H9 (cell line): ENCODE measurements around the gene GNAI2. TPM values are rescaled to one million over a fixed set of nuclear protein-coding genes. Genes with fewer than 3 reads are reported as not detected.

Experiments
- DNase-seq: peaks from one replicate; pipeline ENCODE4 v3.0.0-alpha.2; 2017
- H2AFZ ChIP-seq: one replicate; pipeline ENCODE4 v1.6.1; 2013; ENCODE audit warnings: mild to moderate bottlenecking, low read length, control low read depth, moderate library complexity
- H2AK5ac ChIP-seq: 2 replicates; pipeline ENCODE4 v1.6.1; 2013; ENCODE audit warnings: low read length, control low read depth, mixed read lengths; ENCODE audit not compliant: insufficient read length
- H2BK120ac ChIP-seq: one replicate; pipeline ENCODE4 v1.6.1; 2013; ENCODE audit warnings: low read depth, mild to moderate bottlenecking, low read length, control low read depth, inconsistent platforms; ENCODE audit not compliant: poor library complexity, severe bottlenecking
- H2BK12ac ChIP-seq: 2 replicates; pipeline ENCODE4 v1.6.1; 2013; ENCODE audit warnings: low read length, control low read depth, mixed read lengths, low read depth; ENCODE audit not compliant: insufficient read length
- H2BK15ac ChIP-seq: 2 replicates; pipeline ENCODE4 v1.6.1; 2013; ENCODE audit warnings: low read depth, low read length, control low read depth
- H2BK20ac ChIP-seq: one replicate; pipeline ENCODE4 v1.6.1; 2013; ENCODE audit warnings: low read depth, mild to moderate bottlenecking, low read length, control low read depth, inconsistent platforms; ENCODE audit not compliant: poor library complexity, severe bottlenecking
- H2BK5ac ChIP-seq: 2 replicates; pipeline ENCODE4 v1.6.1; 2013; ENCODE audit warnings: low read length, control low read depth, mixed read lengths; ENCODE audit not compliant: insufficient read length
- H3K14ac ChIP-seq: 2 replicates; pipeline ENCODE4 v1.6.1; 2013; ENCODE audit warnings: low read length, control low read depth; ENCODE audit not compliant: insufficient read depth
- H3K18ac ChIP-seq: 2 replicates; pipeline ENCODE4 v1.6.1; 2013; ENCODE audit warnings: low read depth, mild to moderate bottlenecking, mixed read lengths, low read length, control low read depth; ENCODE audit not compliant: insufficient read length
- H3K23ac ChIP-seq: 2 replicates; pipeline ENCODE4 v1.6.1; 2013; ENCODE audit warnings: low read length, control low read depth, mixed read lengths, low read depth; ENCODE audit not compliant: insufficient read length
- H3K23me2 ChIP-seq: 2 replicates; pipeline ENCODE4 v1.6.1; 2013; ENCODE audit warnings: low read depth, mild to moderate bottlenecking, mixed read lengths, low read length, control low read depth; ENCODE audit not compliant: insufficient read length, poor library complexity, severe bottlenecking
- H3K27ac ChIP-seq: 2 replicates; pipeline ENCODE4 v1.5.1; 2013; ENCODE audit warnings: low read length, control low read depth, mixed read lengths, low read depth; ENCODE audit not compliant: insufficient read length
- H3K27me3 ChIP-seq: 2 replicates; pipeline ENCODE4 v1.6.1; 2013; ENCODE audit warnings: low read length, control low read depth, inconsistent platforms; ENCODE audit not compliant: insufficient read depth
- H3K4ac ChIP-seq: 2 replicates; pipeline ENCODE4 v1.6.1; 2013; ENCODE audit warnings: low read depth, mild to moderate bottlenecking, control low read depth, inconsistent platforms, low read length, moderate library complexity
- H3K4me1 ChIP-seq: 2 replicates; pipeline ENCODE4 v1.6.1; 2013; ENCODE audit warnings: low read length, control low read depth, inconsistent platforms; ENCODE audit not compliant: insufficient read depth
- H3K4me2 ChIP-seq: 2 replicates; pipeline ENCODE4 v1.6.1; 2013; ENCODE audit warnings: low read length, control low read depth, mixed read lengths; ENCODE audit not compliant: insufficient read length, insufficient read depth
- H3K56ac ChIP-seq: 2 replicates; pipeline ENCODE4 v1.6.1; 2013; ENCODE audit warnings: low read depth, mild to moderate bottlenecking, mixed read lengths, low read length, control low read depth; ENCODE audit not compliant: insufficient read length
- H3K79me1 ChIP-seq: 2 replicates; pipeline ENCODE4 v1.6.1; 2013; ENCODE audit warnings: low read depth, mild to moderate bottlenecking, moderate library complexity, low read length, control low read depth, inconsistent platforms; ENCODE audit not compliant: insufficient read depth, poor library complexity, severe bottlenecking
- H3K79me2 ChIP-seq: 2 replicates; pipeline ENCODE4 v1.6.1; 2013; ENCODE audit warnings: low read length, control low read depth, inconsistent platforms; ENCODE audit not compliant: insufficient read depth
- H3K9ac ChIP-seq: 2 replicates; pipeline ENCODE4 v1.6.1; 2013; ENCODE audit warnings: low read length, control low read depth, mixed read lengths; ENCODE audit not compliant: insufficient read length; ENCODE audit errors: extremely low read depth
- H3K9me3 ChIP-seq: one replicate; pipeline ENCODE4 v1.6.1; 2013; ENCODE audit warnings: low read depth, low read length, inconsistent platforms; ENCODE audit not compliant: control insufficient read depth
- H3T11ph ChIP-seq: one replicate; pipeline ENCODE4 v1.6.1; 2013; ENCODE audit warnings: mild to moderate bottlenecking, low read length, control low read depth, inconsistent platforms
- H4K20me1 ChIP-seq: one replicate; pipeline ENCODE4 v1.6.1; 2013; ENCODE audit not compliant: control insufficient read depth, insufficient read length, insufficient read depth
- H4K5ac ChIP-seq: 2 replicates; pipeline ENCODE4 v1.6.1; 2013; ENCODE audit warnings: low read depth, mild to moderate bottlenecking, mixed read lengths, low read length, control low read depth; ENCODE audit not compliant: insufficient read length
- H4K8ac ChIP-seq: replicated peaks from 2 replicates; pipeline ENCODE4 v1.6.1; 2013; ENCODE audit warnings: low read length, control low read depth, mixed read lengths, low read depth; ENCODE audit not compliant: insufficient read length
- H4K91ac ChIP-seq: 2 replicates; pipeline ENCODE4 v1.6.1; 2013; ENCODE audit warnings: low read depth, mild to moderate bottlenecking, moderate library complexity, mixed read lengths, low read length, control low read depth; ENCODE audit not compliant: insufficient read length
- H3K27ac Mint-ChIP-seq, 3 experiments: 2 replicates in 2 of 3; 3 replicates in 1 of 3; pipeline ENCODE4 v1.8.0; 2020 to 2021; ENCODE audit warnings: mixed read lengths in 3 of 3, mild to moderate bottlenecking in 1 of 3, moderate library complexity in 1 of 3
- H3K27me3 Mint-ChIP-seq: 2 replicates; pipeline ENCODE4 v1.8.0; 2021; ENCODE audit warnings: low read depth, mild to moderate bottlenecking, moderate library complexity, mixed read lengths
- H3K36me3 Mint-ChIP-seq, 3 experiments: 2 replicates in 2 of 3; 3 replicates in 1 of 3; pipeline ENCODE4 v1.8.0; 2020 to 2021; ENCODE audit warnings: low read depth in 3 of 3, mixed read lengths in 3 of 3; ENCODE audit not compliant: insufficient read depth in 1 of 3
- H3K4me1 Mint-ChIP-seq, 2 experiments: 2 replicates each; pipeline ENCODE4 v1.8.0; 2020; ENCODE audit warnings: mixed read lengths in 2 of 2
- H3K4me3 Mint-ChIP-seq, 2 experiments: 2 replicates in 1 of 2; 3 replicates in 1 of 2; pipeline ENCODE4 v1.8.0; 2020 to 2021; ENCODE audit warnings: mild to moderate bottlenecking in 2 of 2, mixed read lengths in 2 of 2, moderate library complexity in 1 of 2
- H3K9me3 Mint-ChIP-seq, 2 experiments: 2 replicates in 1 of 2; 3 replicates in 1 of 2; pipeline ENCODE4 v1.8.0; 2020; ENCODE audit warnings: mild to moderate bottlenecking in 2 of 2, mixed read lengths in 2 of 2, moderate library complexity in 1 of 2
- CTCF ChIP-seq: fragments of 200-600 bp; sonication (generic); conservative IDR thresholded peaks from 3 replicates; pipeline ENCODE4 v1.8.0; 2021; ENCODE audit warnings: antibody characterized with exemption, mild to moderate bottlenecking
- WGBS: extraction: QIAGEN DNeasy Blood & Tissue Kit; methylation state at CpG from one replicate; pipeline ENCODE4 v1.1.7; 2013; ENCODE audit warnings: missing lambda C conversion rate, low lambda C conversion rate, mixed read lengths; ENCODE audit not compliant: insufficient read length; ENCODE audit errors: extremely low coverage; 5-methylcytosine and 5-hydroxymethylcytosine counted together
- total RNA-seq: library from RNA; stranded (reverse); gene quantifications from 2 replicates; pipeline ENCODE4 v1.2.1, GENCODE V29; 2021

The GNAI2 gene
- total RNA-seq, 1 experiment from 2014 or later = 218 TPM

- H3K79me1 ChIP-seq = no peaks in the 10 kb centered on the region
- TF ChIP-seq CTCF = no peak
- H3K9ac ChIP-seq = no peak overlapping the region
- no peak overlapping the region for H2BK12ac ChIP-seq
- no peaks in the 10 kb centered on the region for H3K36me3 Mint-ChIP-seq
- no peaks in the 10 kb centered on the region for H3K9me3 Mint-ChIP-seq
- H3K23me2 ChIP-seq = no peaks in the 10 kb centered on the region
- H2AFZ ChIP-seq = no peak overlapping the region
- H4K91ac ChIP-seq = no peak overlapping the region
- DNase-seq = peak; percentile 64
- no peak overlapping the region for H4K8ac ChIP-seq
- no peak overlapping the region for H3K18ac ChIP-seq
- no peaks in the 10 kb centered on the region for H3K4me1 ChIP-seq
- H3K79me2 ChIP-seq = no peaks in the 10 kb centered on the region
- no CpG with 5 or more reads among the region's 4 CpGs for WGBS
- peaks cover 50% of the 10 kb centered on the region for H3K27me3 Mint-ChIP-seq
- no peak overlapping the region for H2BK15ac ChIP-seq
- no peak overlapping the region for H3K4me2 ChIP-seq
- no peak overlapping the region for H3K27ac Mint-ChIP-seq
- no peak overlapping the region for H4K5ac ChIP-seq
- H3T11ph ChIP-seq = no peak overlapping the region
- H3K4me1 Mint-ChIP-seq = peaks cover 5 to 11% of the 10 kb centered on the region in 2 experiments; a peak in 3 of 4 replicates
- no peaks in the 10 kb centered on the region for H4K20me1 ChIP-seq
- H3K9me3 ChIP-seq = no peaks in the 10 kb centered on the region
- no peaks in the 10 kb centered on the region; the same call in 1 of the 2 replicates for H3K27me3 ChIP-seq
- H2BK5ac ChIP-seq = no peak overlapping the region
- no peak overlapping the region for H3K56ac ChIP-seq
- no peak overlapping the region for H2BK20ac ChIP-seq
- no peak overlapping the region for H3K23ac ChIP-seq
- no peak overlapping the region for H3K4me3 Mint-ChIP-seq
- H3K27ac ChIP-seq = no peak overlapping the region
- H2AK5ac ChIP-seq = no peak overlapping the region
- no peak overlapping the region for H3K4ac ChIP-seq
- H2BK120ac ChIP-seq = no peak overlapping the region
- H3K14ac ChIP-seq = no peak overlapping the region
Measured at GRCh38 chr3:50195501-50196252, 40.3 kb upstream of the GNAI2 start.
